Measurements from ENCODE around the gene RBM34. TPM values are rescaled to one million over a fixed set of nuclear protein-coding genes. Genes with fewer than 3 reads are reported as not detected.
A peak's percentile ranks its signal among the peaks of the same experiment; 100 is the strongest.
"Not testable (repeated sequence)": the region's sequence is repeated elsewhere in the genome, so short reads cannot be mapped to it uniquely, and the experiment has no call there.

Gene RBM34, protein sequence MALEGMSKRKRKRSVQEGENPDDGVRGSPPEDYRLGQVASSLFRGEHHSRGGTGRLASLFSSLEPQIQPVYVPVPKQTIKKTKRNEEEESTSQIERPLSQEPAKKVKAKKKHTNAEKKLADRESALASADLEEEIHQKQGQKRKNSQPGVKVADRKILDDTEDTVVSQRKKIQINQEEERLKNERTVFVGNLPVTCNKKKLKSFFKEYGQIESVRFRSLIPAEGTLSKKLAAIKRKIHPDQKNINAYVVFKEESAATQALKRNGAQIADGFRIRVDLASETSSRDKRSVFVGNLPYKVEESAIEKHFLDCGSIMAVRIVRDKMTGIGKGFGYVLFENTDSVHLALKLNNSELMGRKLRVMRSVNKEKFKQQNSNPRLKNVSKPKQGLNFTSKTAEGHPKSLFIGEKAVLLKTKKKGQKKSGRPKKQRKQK
- polyA plus RNA-seq (2012; ENCODE audit: insufficient read depth, insufficient read length) = 145 TPM

DNA sequence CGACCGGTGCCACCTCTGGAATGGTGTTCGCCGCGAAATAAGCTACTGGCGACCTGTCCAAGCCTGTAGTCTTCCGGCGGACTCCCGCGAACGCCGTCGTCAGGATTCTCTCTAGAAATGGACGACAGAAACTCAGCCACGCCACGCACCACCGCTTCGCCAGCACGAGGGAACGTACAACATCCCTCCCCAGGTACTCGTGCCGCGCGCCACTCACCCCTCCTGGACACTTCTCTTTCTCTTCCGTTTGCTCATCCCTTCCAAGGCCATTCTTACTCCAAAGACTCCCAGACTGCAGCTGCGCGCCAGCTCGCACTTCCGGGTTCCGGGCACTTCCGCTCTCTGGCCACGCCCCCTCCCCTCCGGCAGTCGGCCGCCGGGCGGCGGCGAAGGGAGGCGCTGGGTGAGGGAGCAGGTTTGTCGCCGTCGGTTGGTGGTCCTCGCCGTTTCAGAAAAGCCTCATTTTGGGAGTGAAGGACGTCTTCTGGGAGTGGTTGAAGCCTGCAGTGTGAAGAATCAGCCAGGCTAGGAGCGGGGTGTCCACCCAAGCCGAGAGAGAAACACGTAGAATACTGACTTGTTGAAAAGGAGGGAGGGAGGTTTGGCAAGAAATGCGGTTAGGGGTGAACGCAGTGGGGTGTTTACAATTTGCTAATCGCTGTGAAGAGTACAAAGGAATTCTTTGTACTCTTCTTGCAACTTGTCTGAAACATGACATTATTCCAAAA is at the start of gene RBM34:
Gene RBM34 (minus strand): TSS at position 294 of the 728 bp plus-strand sequence. CDS start 24 bp downstream, at position 270.
- peak within 1 kb of the TSS; percentile 96 for H3K4me3 ChIP-seq (ENCODE audit: low read length)
- DNase-seq (ENCODE audit: low read depth, low spot score) = peak; percentile 86

DNA sequence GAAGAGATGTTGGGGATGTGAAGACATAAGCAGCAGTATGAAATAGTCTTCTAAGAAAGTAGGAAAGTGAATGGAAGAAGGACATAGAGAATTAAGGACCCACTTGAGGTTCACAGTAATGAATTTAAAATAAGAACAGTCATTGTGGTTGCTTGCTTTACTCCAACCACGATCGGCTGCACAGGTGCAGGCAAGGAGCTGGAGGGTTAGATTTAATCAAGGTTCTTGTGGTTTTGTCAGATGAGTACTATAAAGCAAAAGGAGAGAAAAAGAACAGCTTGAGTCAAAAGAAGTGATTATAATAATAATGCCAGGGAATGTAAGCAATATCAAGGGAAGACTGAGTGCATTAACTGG is 46.1 kb upstream of the RBM34 start:
- peak; percentile 94 for DNase-seq (ENCODE audit: low read depth, low spot score)
- peak overlapping the region; percentile 24 for H3K4me3 ChIP-seq (ENCODE audit: low read length)

DNA sequence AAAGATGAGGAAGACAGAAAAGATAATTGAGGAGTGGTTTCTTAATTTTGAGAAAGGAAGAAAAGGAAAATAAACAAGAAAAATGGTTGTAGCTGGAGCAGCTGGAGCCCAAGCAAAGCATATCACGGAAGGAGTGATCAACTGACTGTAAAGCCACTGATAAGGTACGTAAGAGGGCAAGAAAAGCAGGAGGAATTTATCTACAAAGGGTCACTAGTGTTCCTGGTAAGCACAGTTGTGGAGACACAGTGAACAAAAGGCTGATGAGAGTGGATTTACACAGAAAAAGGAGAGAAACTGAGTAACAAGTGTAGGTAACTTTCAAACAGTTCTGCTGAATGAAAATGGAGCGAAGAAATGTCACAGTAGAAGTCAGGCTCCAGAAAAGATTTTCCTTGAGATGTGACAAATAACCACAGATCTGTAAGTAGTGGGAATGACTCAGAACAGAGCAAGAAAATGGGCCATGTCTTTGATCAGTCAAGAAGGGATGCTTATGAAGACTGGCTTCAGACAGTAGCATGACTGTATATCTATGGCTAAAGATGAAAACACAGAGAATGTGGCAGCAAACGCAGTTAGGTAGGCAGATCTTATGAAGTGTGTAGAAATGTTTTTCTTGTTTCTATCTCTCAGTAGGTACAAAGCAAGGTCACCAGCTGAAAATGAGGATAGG is 45.6 kb upstream of the RBM34 start:
- H3K4me3 ChIP-seq (ENCODE audit: low read length) = peak overlapping the region; percentile 24
- peak; percentile 70 for DNase-seq (ENCODE audit: low read depth, low spot score)

DNA sequence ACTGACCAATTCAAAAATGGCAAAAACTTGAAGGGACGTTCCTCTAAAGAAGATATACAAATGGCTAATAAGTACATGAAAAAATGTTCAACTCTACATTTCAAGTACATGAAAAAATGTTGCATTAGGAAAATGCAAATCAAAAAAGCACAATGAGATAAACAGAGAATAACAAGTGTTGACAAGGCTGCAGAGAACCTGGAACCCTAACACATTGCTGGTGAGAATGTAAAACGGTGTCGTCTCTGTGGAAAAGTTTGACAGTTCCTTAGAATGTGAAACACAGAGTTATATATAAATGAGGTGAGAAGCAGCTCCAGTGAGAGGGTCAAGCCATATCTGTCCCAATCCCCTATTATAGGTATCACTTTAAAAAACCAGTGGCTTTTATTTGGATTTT is 44.6 kb upstream of the RBM34 start:
- DNase-seq (ENCODE audit: low read depth, low spot score) = no peak
- no peak overlapping the region for H3K4me3 ChIP-seq (ENCODE audit: low read length)

DNA sequence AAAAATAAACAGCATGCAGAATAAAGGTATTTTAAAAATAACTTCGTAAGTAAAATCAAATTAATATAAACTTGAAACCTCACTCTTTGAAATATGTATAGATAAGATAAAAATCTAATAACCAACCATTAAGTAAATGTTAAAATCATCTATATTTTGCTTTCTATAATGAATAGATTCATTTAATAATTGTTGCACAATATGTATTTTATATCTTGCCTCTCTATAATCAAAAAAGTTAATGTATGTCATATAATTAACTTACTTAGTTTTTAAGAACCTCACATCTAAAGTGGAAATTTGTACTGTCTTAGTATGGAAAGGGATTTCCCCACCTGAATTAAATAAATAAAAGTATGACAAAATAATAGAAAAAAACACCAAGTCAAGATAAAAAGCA is 42.4 kb upstream of the RBM34 start:
- DNase-seq (ENCODE audit: low read depth, low spot score) = no peak
- H3K4me3 ChIP-seq (ENCODE audit: low read length) = no peak overlapping the region

DNA sequence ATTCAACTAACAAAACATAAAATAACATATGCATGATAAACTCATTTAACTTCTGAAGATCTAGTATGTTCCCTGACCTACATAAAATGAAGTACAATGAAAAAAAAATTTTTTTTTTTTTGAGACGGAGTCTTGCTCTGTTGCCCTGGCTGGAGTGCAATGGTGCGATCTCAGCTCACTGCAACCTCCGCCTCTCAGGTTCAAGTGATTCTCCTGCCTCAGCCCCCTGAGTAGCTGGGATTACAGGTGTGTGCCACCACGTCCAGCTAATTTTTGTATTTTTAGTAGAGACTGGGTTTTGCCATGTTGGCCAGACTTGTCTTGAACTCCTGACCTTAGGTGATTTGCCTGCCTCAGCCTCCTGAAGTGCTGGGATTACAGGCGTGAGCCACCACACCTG is 41.4 kb upstream of the RBM34 start:
- H3K4me3 ChIP-seq (ENCODE audit: low read length); DNase-seq (ENCODE audit: low read depth, low spot score): not testable (repeated sequence)

DNA sequence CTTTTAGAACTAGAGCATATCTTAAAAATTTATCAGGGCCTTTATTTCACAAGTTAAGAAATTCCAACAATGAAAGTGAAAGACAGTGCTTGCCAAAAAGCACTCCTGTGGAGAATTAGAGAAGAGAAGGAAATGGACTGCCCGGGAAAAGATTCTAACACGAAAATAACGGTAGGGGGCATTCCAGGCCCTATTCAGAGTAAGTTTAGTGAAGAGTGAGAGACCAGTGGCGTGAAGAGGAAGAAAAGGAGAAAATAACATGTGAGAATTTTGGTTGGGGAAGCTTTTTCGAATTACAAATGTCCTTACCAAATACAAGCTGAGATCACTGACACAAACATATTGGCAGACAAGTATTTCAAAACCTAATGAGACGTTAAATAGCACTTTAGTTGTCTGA is 38.4 kb upstream of the RBM34 start:
- no peak overlapping the region for H3K4me3 ChIP-seq (ENCODE audit: low read length)
- peak; percentile 32 for DNase-seq (ENCODE audit: low read depth, low spot score)

DNA sequence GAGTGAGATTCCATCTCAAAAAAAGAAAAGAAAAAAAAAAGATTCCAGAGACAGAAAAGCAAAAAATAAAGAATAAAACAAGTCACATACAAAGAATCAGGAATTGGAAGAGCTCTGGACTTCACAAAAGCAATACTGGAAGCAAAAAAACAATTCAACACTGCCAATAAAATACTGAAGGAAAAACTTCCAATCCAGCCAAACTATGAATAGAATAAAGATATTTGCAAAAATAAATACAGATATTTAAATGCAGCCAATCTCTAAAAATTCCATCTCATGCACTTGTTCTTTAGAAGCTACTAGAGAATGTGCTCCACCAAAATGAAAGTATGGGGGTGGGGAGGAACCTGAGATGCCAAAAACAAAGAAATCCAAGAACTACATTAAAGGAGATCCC is 29.4 kb upstream of the RBM34 start:
- H3K4me3 ChIP-seq (ENCODE audit: low read length) = no peak overlapping the region
- DNase-seq (ENCODE audit: low read depth, low spot score) = no peak

DNA sequence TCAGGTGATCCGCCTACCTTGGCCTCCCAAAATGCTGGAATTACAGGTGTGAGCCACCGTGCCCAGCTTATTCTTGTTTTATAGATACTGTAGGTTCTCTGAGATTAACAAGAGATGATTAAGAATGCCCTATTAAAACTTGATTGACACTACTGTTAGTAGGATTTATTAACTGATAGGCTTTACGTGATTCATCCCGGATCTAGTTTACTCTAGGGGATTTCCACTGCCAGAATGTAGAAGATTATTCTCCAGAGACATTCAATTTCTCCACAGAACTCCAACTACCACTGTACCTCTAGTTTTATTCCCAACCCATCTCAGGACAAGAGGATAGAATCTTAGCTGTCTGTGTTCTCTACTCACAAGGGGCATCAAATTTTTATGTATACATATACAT is 26.3 kb upstream of the RBM34 start:
- no peak overlapping the region for H3K4me3 ChIP-seq (ENCODE audit: low read length)
- DNase-seq (ENCODE audit: low read depth, low spot score) = no peak

DNA sequence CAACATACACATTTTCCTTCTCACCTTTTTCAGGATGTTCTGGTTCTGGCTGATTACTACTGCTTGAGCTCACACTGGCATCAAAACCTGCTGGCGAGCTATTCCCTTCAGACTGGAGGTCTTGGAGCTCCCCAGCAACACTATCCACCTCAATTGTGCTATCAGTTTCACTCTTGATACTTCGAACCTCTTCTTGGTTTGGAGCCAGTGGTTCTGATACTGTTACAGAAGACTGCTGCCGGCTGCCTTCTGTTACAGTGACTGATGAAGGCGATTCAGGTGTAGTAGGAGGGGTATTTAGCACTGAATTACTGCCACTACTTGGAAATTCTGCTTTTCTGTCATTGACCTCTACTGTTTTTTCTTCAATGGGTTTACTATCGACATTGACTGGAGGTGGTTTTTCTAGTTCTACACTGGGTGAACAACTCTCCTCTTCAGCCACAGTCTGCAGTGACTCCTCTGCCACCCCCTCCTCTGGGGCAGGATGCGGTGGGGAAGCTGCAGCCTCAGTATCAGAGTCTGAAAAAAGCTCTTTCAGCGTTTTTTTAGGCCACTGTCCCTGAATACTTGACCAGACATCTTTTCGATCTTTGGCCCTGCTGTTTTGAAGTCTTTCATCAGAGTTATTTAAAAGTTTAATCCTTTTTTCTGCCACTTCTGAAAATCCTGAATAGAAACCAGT is 20.7 kb upstream of the RBM34 start:
- DNase-seq (ENCODE audit: low read depth, low spot score) = no peak

DNA sequence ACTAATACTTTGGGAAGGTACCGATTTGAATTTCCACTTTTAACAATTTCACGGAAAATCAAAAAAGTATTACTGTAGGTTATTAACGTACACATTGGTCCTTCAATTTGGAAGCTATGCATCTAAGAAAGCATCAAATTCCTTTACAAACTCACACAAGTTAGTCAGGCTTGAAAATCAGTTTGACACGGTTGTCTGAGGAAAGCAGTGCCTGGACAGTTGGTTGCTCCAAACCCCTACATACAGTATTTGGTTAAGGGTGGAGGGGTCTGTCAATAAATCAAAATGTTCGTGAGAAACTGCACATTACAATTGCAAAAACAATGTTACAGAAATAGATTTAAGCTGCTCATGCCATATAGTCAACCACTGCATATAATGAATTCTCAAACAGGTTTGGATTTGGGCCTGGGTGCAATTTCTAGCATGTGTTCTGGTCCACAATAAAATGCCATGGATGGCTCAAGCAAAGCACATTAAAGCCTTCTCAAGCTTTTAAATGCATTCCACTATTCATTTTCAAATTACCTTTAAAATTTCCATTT is 19.9 kb upstream of the RBM34 start:
- no peak overlapping the region for H3K4me3 ChIP-seq (ENCODE audit: low read length)

More for the DNA sequence above, 20.7 kb upstream of the RBM34 start:
- H3K4me3 ChIP-seq (ENCODE audit: low read length) = no peak overlapping the region

DNA sequence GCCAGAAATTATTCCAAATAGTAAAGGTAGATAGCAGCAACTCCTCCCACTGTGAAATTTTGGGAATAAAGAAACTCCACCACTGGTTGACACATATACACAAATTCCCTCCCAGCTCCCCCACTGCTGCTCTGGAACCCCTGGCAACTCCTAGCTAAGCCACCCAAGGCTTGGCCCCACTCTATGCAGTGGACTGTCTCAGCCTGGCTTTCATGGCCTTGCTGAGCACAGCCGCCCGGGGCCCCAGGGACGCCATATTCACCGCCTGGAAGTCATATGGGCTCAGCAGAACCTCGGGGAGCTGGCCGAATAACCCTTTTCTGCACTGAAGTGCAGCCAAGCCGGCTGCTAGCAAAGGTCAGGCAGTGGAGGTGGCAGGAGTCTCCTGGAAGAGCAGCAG is 15.4 kb upstream of the RBM34 start:
- H3K4me3 ChIP-seq (ENCODE audit: low read length) = no peak overlapping the region
- DNase-seq (ENCODE audit: low read depth, low spot score) = no peak

More for the DNA sequence above, 19.9 kb upstream of the RBM34 start:
- no peak for DNase-seq (ENCODE audit: low read depth, low spot score)

DNA sequence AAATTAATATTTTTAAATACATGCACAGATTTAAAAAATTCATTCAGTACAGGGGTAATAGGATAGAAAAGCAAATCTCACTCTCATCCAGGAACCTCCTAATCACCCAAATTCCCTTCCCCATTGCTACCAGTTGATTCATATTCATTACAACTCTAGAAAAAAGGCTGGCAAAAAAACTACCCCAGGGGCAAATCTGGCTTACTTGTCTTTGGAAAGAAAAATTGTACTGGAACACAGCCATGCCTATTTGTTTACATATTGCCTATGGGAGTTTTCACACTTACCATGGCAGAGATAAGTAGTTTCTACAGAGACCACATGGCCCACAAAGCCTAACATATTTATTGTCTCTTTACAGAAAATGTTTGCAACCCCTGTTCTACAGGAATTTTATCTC is 8.9 kb upstream of the RBM34 start:
- no peak for DNase-seq (ENCODE audit: low read depth, low spot score)
- H3K4me3 ChIP-seq (ENCODE audit: low read length) = no peak overlapping the region

DNA sequence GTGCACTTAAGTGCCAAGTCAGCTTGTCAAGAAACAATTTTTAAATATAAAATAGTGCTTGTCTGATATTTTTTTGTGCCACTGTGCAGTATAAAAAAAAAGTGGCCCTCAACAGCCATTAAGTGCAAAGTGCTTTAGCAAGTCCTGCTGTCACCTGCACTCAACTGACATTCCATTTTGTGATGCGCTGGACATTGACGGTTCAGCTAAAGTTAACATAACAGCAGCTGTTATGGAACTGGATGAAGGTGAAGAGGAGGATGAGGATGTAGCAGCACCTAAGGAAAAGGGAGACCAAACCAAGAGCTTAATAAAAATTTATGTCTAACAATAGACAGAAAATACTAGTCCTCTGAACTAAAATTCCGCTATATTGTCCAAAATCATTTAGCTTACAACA is 7.3 kb upstream of the RBM34 start:
- no peak overlapping the region for H3K4me3 ChIP-seq (ENCODE audit: low read length)
- no peak for DNase-seq (ENCODE audit: low read depth, low spot score)

DNA sequence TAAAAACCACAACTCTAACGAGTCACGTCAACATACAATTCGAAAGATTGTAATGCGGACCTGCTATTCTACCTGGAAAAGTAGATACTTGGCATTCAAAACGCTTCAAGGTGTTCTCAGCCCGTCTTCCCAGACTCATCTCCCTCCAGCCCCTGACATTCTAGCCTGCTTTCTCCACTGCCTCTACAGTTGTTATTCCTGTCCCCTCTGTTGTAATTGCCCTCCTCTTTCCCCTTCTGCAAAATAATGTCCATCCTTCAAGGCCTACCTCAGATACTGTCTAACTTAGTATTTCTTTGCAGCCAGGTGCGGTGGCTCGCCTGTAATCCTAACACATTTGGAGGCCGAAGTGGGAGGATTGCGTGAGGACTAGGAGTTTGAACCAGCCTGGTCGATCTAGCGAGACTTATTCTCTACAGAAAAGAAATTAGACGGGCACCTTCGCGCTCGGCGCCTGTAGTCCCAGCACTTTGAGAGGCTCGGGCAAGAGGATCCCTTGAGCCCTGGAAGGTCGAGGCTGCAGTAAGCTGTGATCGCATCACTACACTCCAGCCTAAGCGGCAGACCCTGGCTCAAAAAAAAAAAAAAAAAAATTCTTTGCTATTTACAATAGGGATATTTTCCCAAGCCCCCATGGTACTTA is 756 bp upstream of the RBM34 start:
- H3K4me3 ChIP-seq (ENCODE audit: low read length) = peak overlapping the region; percentile 96
- no peak for DNase-seq (ENCODE audit: low read depth, low spot score)

DNA sequence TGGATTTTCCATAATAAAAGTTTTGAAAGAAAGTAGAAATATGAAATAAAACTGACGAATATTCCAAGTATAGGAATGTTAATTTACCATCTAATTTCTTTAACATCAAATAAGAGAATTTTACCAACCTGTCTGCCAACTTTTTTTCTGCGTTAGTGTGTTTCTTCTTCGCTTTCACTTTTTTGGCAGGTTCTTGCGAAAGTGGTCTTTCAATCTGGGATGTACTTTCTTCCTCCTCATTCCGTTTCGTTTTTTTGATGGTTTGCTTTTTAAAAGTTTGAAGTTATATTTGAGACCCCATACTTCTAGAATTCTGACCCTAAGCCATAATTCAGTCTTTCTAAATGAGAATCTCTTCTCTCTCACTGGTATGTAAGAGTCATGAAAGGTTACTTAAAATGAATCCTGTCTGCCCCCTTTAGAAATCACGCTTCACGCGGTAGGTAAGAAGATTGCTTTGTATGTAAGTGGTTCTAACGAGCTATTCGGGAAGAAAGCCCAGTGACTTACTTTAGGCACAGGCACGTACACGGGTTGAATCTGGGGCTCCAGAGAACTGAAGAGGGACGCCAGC is 580 bp downstream of the RBM34 start:
- DNase-seq (ENCODE audit: low read depth, low spot score) = peak; percentile 74
- peak overlapping the region; percentile 96 for H3K4me3 ChIP-seq (ENCODE audit: low read length)

DNA sequence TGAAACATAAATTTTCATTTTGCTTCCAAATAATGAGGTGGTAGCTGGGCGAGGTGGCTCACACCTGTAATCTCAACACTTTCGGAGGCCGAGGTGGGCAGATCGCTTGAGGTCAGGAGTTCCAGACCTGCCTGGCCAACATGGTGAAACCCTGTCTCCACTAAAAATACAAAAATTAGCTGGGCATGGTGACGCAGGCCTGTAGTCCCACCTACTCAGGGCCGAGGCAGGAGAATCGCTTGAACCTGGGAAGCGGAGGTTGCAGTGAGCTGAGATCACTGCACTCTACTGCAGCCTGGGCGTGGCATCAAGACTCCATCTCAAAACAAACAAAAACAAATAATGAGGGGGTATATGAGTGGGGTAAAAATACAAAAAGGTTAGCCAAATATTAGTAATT is 1.1 kb downstream of the RBM34 start:
- peak overlapping the region; percentile 96 for H3K4me3 ChIP-seq (ENCODE audit: low read length)
- DNase-seq (ENCODE audit: low read depth, low spot score) = not testable (repeated sequence)

DNA sequence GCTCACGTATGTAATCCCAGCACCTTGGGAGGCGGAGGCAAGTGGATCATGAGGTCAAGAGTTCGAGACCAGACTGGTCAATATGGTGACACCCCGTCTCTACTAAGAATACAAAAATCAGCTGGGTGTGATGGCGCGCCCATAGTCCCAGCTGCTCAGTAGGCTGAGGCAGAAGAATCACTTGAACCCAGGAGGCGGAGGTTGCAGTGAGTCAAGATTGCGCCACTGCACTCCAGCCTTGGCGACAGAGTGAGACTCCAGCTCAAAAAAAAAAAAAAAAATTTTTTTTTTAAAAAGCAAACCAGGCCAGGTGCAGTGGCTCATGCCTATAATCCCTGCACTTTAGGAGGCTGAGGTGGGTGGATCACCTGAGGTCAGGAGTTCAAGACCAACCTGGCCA is 1.8 kb downstream of the RBM34 start:
- not testable (repeated sequence) for DNase-seq (ENCODE audit: low read depth, low spot score); H3K4me3 ChIP-seq (ENCODE audit: low read length)

Measured in Jurkat, Clone E6-1 (cell line).